HEK293 (cell line): ENCODE results near the gene OR13F1.

ENCODE experiments used
- CTCF ChIA-PET: fragments of 350-600 bp; formaldehyde crosslinking; extraction: SDS; loops from one replicate; lab custom pipeline; 2021; ENCODE audit warnings: antibody characterized with exemption; lab: Yijun Ruan, JAX
- POLR2A ChIA-PET: fragments of 300-600 bp; formaldehyde crosslinking; extraction: SDS; loops from one replicate; lab custom pipeline; 2020; ENCODE audit warnings: antibody characterized with exemption, inconsistent platforms; lab: Yijun Ruan, JAX
- H3K27ac ChIP-seq: fragments of 200-500 bp; sonication (Bioruptor generic); 2 replicates; pipeline ENCODE4 v1.5.1; 2014; ENCODE audit warnings: low read depth, low read length, control low read depth, inconsistent platforms; ENCODE audit errors: extremely low read depth
- H3K36me3 ChIP-seq, 2 experiments: fragments of 200-500 bp in 1 of 2; sonication (Bioruptor generic) in 1 of 2; 1 replicate in 1 of 2; 2 replicates in 1 of 2; pipeline ENCODE4 v1.5.1; 2014 to 2017; ENCODE audit warnings: inconsistent platforms in 2 of 2, low read length in 2 of 2; ENCODE audit not compliant: control insufficient read depth in 2 of 2, insufficient read depth in 1 of 2
- H3K4me1 ChIP-seq: fragments of 200-500 bp; sonication (Bioruptor generic); 2 replicates; pipeline ENCODE4 v1.5.1; 2014; ENCODE audit warnings: mild to moderate bottlenecking, low read length, inconsistent platforms; ENCODE audit not compliant: control insufficient read depth, insufficient read depth
- H3K4me3 ChIP-seq: 2 replicates; pipeline ENCODE4 v1.5.1; 2011; ENCODE audit warnings: low read depth, mild to moderate bottlenecking, control low read depth, low read length, moderate library complexity
- H3K9me3 ChIP-seq: fragments of 200-500 bp; sonication (Bioruptor generic); 2 replicates; pipeline ENCODE4 v1.5.1; 2014; ENCODE audit warnings: low read depth, low read length, inconsistent platforms; ENCODE audit not compliant: control insufficient read depth, insufficient read depth
- GLI4 ChIP-seq: fragments of 450-650 bp; formaldehyde crosslinking; IDR thresholded peaks from 2 replicates; pipeline ENCODE4 v1.5.1; 2016; ENCODE audit warnings: missing biosample characterization, missing genetic modification characterization
- KLF16 ChIP-seq: fragments of 450-650 bp; formaldehyde crosslinking; IDR thresholded peaks from 2 replicates; pipeline ENCODE4 v1.5.1; 2017; ENCODE audit warnings: missing biosample characterization, missing genetic modification characterization
- MYNN ChIP-seq: fragments of 450-650 bp; formaldehyde crosslinking; IDR thresholded peaks from 2 replicates; pipeline ENCODE4 v1.5.1; 2016; ENCODE audit warnings: missing biosample characterization, missing genetic modification characterization, borderline replicate concordance
- SCRT2 ChIP-seq: fragments of 450-650 bp; formaldehyde crosslinking; IDR thresholded peaks from 2 replicates; pipeline ENCODE4 v1.5.1; 2016; ENCODE audit warnings: missing biosample characterization, missing genetic modification characterization
- ZNF404 ChIP-seq: fragments of 450-650 bp; formaldehyde crosslinking; IDR thresholded peaks from 2 replicates; pipeline ENCODE4 v1.5.1; 2017; ENCODE audit warnings: missing biosample characterization, missing genetic modification characterization
- ZNF677 ChIP-seq: fragments of 450-650 bp; IDR thresholded peaks from 2 replicates; pipeline ENCODE4 v1.5.0; 2018; ENCODE audit warnings: missing biosample characterization, mild to moderate bottlenecking, missing genetic modification characterization, moderate library complexity
- ZSCAN23 ChIP-seq: fragments of 450-650 bp; formaldehyde crosslinking; IDR thresholded peaks from 2 replicates; pipeline ENCODE4 v1.5.1; 2016; ENCODE audit warnings: missing biosample characterization, missing genetic modification characterization
- TF ChIP-seq, protein P1 (sequence below): fragments of 450-650 bp; formaldehyde crosslinking; IDR thresholded peaks from 2 replicates; pipeline ENCODE4 v1.5.1; 2016; ENCODE audit warnings: missing biosample characterization, missing genetic modification characterization
- TF ChIP-seq, protein P2 (sequence below): fragments of 450-650 bp; formaldehyde crosslinking; IDR thresholded peaks from 2 replicates; pipeline ENCODE4 v1.5.1; 2016; ENCODE audit warnings: missing biosample characterization, missing genetic modification characterization
- TF ChIP-seq, protein P3 (sequence below): fragments of 450-650 bp; formaldehyde crosslinking; IDR thresholded peaks from 2 replicates; pipeline ENCODE4 v1.5.1; 2016; ENCODE audit warnings: missing biosample characterization, missing genetic modification characterization
- TF ChIP-seq, protein P4 (sequence below): fragments of 450-650 bp; formaldehyde crosslinking; IDR thresholded peaks from 2 replicates; pipeline ENCODE4 v1.5.1; 2016; ENCODE audit warnings: missing biosample characterization, missing genetic modification characterization
- TF ChIP-seq, protein P5 (sequence below): fragments of 450-650 bp; formaldehyde crosslinking; IDR thresholded peaks from 2 replicates; pipeline ENCODE4 v1.5.1; 2017; ENCODE audit warnings: missing biosample characterization, missing genetic modification characterization
- TF ChIP-seq, protein P6 (sequence below): fragments of 450-650 bp; formaldehyde crosslinking; IDR thresholded peaks from 2 replicates; pipeline ENCODE4 v1.5.1; 2016; ENCODE audit warnings: missing biosample characterization, missing genetic modification characterization

OR13F1 gene

DNA sequence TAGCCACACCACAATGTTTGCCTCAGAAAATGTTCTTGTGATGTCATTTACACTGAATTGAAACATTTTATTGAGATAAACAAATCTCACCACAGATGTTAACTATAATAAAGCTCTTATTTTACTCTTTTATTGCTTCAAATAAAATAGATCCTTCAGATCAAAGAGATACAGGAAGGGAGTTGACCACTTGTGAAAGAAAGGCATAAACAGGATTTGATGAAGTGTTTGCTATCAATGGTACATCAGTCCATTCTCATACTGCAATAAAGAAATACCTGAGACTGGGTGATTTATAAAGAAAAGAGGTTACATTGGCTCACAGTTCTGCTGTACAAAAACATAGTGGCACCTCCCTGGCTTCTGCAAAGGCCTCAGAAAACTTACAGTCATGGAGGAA is 40.2 kb upstream of the OR13F1 start (continued):
- TF ChIP-seq, protein P1, sequence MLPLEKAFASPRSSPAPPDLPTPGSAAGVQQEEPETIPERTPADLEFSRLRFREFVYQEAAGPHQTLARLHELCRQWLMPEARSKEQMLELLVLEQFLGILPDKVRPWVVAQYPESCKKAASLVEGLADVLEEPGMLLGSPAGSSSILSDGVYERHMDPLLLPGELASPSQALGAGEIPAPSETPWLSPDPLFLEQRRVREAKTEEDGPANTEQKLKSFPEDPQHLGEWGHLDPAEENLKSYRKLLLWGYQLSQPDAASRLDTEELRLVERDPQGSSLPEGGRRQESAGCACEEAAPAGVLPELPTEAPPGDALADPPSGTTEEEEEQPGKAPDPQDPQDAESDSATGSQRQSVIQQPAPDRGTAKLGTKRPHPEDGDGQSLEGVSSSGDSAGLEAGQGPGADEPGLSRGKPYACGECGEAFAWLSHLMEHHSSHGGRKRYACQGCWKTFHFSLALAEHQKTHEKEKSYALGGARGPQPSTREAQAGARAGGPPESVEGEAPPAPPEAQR (tag by site-specific recombination) = no peak
- TF ChIP-seq, protein P2, sequence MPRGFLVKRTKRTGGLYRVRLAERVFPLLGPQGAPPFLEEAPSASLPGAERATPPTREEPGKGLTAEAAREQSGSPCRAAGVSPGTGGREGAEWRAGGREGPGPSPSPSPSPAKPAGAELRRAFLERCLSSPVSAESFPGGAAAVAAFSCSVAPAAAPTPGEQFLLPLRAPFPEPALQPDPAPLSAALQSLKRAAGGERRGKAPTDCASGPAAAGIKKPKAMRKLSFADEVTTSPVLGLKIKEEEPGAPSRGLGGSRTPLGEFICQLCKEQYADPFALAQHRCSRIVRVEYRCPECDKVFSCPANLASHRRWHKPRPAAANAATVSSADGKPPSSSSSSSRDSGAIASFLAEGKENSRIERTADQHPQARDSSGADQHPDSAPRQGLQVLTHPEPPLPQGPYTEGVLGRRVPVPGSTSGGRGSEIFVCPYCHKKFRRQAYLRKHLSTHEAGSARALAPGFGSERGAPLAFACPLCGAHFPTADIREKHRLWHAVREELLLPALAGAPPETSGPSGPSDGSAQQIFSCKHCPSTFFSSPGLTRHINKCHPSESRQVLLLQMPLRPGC (tag by site-specific recombination) = no peak
- TF ChIP-seq KLF16 (tag by site-specific recombination) (no peak), ZNF404 (no peak), MYNN (no peak), ZSCAN23 (tag by site-specific recombination) (no peak)
- TF ChIP-seq, protein P3, sequence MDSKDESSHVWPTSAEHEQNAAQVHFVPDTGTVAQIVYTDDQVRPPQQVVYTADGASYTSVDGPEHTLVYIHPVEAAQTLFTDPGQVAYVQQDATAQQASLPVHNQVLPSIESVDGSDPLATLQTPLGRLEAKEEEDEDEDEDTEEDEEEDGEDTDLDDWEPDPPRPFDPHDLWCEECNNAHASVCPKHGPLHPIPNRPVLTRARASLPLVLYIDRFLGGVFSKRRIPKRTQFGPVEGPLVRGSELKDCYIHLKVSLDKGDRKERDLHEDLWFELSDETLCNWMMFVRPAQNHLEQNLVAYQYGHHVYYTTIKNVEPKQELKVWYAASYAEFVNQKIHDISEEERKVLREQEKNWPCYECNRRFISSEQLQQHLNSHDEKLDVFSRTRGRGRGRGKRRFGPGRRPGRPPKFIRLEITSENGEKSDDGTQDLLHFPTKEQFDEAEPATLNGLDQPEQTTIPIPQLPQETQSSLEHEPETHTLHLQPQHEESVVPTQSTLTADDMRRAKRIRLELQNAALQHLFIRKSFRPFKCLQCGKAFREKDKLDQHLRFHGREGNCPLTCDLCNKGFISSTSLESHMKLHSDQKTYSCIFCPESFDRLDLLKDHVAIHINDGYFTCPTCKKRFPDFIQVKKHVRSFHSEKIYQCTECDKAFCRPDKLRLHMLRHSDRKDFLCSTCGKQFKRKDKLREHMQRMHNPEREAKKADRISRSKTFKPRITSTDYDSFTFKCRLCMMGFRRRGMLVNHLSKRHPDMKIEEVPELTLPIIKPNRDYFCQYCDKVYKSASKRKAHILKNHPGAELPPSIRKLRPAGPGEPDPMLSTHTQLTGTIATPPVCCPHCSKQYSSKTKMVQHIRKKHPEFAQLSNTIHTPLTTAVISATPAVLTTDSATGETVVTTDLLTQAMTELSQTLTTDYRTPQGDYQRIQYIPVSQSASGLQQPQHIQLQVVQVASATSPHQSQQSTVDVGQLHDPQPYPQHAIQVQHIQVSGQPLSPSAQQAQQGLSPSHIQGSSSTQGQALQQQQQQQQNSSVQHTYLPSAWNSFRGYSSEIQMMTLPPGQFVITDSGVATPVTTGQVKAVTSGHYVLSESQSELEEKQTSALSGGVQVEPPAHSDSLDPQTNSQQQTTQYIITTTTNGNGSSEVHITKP = no peak
- TF ChIP-seq, all 188 proteins: peak for 0

DNA sequence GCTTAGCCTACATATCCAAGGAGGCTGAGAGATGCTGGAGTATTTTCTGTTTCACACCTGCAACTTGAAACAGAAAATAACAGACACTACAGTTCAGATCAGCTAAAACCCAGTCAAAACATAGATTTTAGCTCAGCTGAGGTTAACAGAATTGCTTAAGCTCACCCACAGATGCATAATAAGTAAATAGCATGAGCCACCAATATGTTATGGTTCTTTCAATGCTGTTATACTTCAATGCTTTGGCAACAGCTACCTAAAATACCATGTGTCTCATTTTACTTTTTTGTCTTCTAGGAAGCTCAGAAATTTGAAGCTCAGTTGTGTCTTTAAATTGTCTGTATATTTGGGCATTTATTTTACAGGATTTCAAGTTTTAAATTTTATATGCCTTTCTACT is 35.8 kb upstream of the OR13F1 start:
- H3K4me1 ChIP-seq = no peaks in the 10 kb centered on the region
- no peak overlapping the region for H3K4me3 ChIP-seq
- ChIA-PET POLR2A (no interaction called here), CTCF (no interaction called here)
- no peak overlapping the region for H3K27ac ChIP-seq
- no peaks in the 10 kb centered on the region for H3K9me3 ChIP-seq
- no peak for TF ChIP-seq ZNF677 (tag by site-specific recombination)
- H3K36me3 ChIP-seq = no peaks in the 10 kb centered on the region

DNA sequence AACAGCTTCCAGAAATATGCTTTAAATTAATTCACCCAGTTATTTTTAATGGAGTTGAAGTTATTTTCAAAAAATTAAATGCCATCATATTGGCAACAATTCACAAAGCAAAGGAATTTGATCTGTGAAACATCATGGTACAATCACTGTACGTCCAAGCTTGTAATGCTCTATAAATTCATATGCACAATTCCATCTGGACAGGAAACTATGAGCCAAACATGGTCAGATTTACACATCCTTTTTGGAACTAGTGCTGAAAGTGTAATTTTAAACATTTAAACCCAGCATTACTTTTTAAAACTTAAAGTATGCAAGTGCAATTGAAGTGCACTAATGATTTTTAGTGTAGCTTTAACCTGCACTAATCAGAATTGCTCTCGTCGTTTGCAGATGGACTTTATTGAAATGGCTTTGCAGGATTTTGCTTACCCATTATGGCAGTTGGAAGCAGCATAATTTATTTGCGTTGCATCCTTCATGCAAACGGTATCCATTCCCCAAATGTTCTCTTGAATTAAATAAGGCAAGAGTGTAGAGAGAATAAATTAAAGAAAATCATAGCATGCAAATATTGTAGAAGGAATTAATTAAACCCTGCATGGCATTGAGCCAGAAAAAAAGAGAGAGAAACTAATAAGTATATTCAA is 21.0 kb upstream of the OR13F1 start:
- Histone ChIP-seq H3K9me3 (no peaks in the 10 kb centered on the region), H3K4me3 (no peak overlapping the region), H3K4me1 (no peaks in the 10 kb centered on the region), H3K36me3 (no peaks in the 10 kb centered on the region), H3K27ac (no peak overlapping the region)
- ChIA-PET CTCF (no interaction called here), POLR2A (no interaction called here)
- TF ChIP-seq SCRT2 = no peak
- TF ChIP-seq, protein P4, sequence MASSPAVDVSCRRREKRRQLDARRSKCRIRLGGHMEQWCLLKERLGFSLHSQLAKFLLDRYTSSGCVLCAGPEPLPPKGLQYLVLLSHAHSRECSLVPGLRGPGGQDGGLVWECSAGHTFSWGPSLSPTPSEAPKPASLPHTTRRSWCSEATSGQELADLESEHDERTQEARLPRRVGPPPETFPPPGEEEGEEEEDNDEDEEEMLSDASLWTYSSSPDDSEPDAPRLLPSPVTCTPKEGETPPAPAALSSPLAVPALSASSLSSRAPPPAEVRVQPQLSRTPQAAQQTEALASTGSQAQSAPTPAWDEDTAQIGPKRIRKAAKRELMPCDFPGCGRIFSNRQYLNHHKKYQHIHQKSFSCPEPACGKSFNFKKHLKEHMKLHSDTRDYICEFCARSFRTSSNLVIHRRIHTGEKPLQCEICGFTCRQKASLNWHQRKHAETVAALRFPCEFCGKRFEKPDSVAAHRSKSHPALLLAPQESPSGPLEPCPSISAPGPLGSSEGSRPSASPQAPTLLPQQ (tag by site-specific recombination) = no peak
- TF ChIP-seq, protein P3 = no peak
- TF ChIP-seq, protein P5, sequence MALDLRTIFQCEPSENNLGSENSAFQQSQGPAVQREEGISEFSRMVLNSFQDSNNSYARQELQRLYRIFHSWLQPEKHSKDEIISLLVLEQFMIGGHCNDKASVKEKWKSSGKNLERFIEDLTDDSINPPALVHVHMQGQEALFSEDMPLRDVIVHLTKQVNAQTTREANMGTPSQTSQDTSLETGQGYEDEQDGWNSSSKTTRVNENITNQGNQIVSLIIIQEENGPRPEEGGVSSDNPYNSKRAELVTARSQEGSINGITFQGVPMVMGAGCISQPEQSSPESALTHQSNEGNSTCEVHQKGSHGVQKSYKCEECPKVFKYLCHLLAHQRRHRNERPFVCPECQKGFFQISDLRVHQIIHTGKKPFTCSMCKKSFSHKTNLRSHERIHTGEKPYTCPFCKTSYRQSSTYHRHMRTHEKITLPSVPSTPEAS = no peak
- TF ChIP-seq, protein P6, sequence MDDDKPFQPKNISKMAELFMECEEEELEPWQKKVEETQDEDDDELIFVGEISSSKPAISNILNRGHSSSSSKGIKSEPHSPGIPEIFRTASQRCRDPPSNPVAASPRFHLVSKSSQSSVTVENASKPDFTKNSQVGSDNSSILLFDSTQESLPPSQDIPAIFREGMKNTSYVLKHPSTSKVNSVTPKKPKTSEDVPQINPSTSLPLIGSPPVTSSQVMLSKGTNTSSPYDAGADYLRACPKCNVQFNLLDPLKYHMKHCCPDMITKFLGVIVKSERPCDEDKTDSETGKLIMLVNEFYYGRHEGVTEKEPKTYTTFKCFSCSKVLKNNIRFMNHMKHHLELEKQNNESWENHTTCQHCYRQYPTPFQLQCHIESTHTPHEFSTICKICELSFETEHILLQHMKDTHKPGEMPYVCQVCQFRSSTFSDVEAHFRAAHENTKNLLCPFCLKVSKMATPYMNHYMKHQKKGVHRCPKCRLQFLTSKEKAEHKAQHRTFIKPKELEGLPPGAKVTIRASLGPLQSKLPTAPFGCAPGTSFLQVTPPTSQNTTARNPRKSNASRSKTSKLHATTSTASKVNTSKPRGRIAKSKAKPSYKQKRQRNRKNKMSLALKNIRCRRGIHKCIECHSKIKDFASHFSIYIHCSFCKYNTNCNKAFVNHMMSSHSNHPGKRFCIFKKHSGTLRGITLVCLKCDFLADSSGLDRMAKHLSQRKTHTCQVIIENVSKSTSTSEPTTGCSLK (tag by site-specific recombination) = no peak
- no peak for TF ChIP-seq GLI4 (tag by site-specific recombination)
